ENCODE results near the gene PLET1. TPM values are rescaled to one million over a fixed set of nuclear protein-coding genes. Genes with fewer than 3 reads are reported as not detected.
A peak's percentile ranks its signal among the peaks of the same experiment; 100 is the strongest.

The PLET1 gene
- total and polyA plus RNA-seq, 2 donors (not counting 1 experiment from before 2014, with no cell fraction given) = not detected

DNA sequence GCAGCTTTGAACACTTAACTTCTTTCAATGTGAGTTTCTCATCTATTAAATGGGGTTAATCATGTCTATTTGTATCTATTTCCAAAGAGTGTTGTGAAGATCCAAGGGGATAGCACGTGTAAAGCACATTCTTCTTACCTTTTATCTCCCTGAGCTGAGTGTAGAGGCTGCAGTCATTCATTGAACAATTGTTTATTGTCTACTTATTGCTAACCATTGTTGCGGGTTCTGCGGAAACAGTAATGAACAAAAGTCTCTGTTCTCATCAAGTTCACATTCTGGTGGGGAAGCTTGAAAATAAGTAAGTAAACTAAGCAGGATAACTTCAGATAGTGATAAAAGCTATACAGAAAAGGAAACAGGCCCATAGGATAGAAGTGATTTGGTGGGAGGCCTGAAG, 27.4 kb upstream of the PLET1 start:
- Mint-ChIP-seq H3K27me3 (no peaks in the 10 kb centered on the region), H3K9me3 (ENCODE audit: insufficient read depth) (no peaks in the 10 kb centered on the region), H3K4me1 (peaks cover 11% of the 10 kb centered on the region), H3K27ac (no peak overlapping the region), H3K4me3 (peak overlapping the region; percentile 2)
- WGBS (ENCODE audit: insufficient coverage) = no CpG with 5 or more reads among the region's 3 CpGs
- Histone ChIP-seq H3K4me3 (ENCODE audit: control extremely low read depth in 1 of 5, extremely low read depth in 1 of 5, insufficient read depth in 1 of 5, low read depth in 2 of 5, low read length in 4 of 5) (no peak overlapping the region), H4K20me1 (ENCODE audit: control insufficient read depth, insufficient read depth, low read length, poor library complexity, severe bottlenecking) (no peaks in the 10 kb centered on the region), H3K27me3 (replicated peaks in 1 of 4; ENCODE audit: control extremely low read depth in 1 of 4, control insufficient read depth in 3 of 4, insufficient read depth in 4 of 4, low read length in 3 of 4) (peaks cover 0 to 3% (median 0%) of the 10 kb centered on the region in 4 experiments), H3K27ac (ENCODE audit: low read length in 2 of 2) (no peak overlapping the region), H2AFZ (ENCODE audit: insufficient read depth, low read depth, low read length, poor library complexity, severe bottlenecking) (no peak overlapping the region), H3K4me1 (ENCODE audit: control insufficient read depth in 2 of 2, insufficient read depth in 2 of 2, low read length in 2 of 2) (peaks cover 9 to 13% of the 10 kb centered on the region in 2 donors), H3K36me3 (replicated peaks in 1 of 2; ENCODE audit: control extremely low read depth in 1 of 2, control insufficient read depth in 1 of 2, extremely low read depth in 1 of 2, insufficient read depth in 2 of 2, low read length in 1 of 2) (no peaks in the 10 kb centered on the region), H3K9me3 (ENCODE audit: control extremely low read depth in 1 of 3, control insufficient read depth in 2 of 3, insufficient read depth in 1 of 3, low read length in 2 of 3) (no peaks in the 10 kb centered on the region), H3K9ac (ENCODE audit: low read length) (no peak overlapping the region), H3K79me2 (ENCODE audit: control insufficient read depth, insufficient read depth, low read length) (no peaks in the 10 kb centered on the region), H3K4me2 (replicated peaks; ENCODE audit: low read depth, low read length, poor library complexity, severe bottlenecking) (no peak overlapping the region)
- no peak for DNase-seq
- TF ChIP-seq EZH2 (IDR thresholded peaks at IDR 0.05; ENCODE audit: borderline replicate concordance, insufficient read depth, low read depth, low read length, poor library complexity, severe bottlenecking) = no peak
- intact Hi-C loops (cut with micrococcal nuclease) = loop anchor here (10.0 kb wide), 1 partner anchor 1027 kb away; the partner anchor contains the start of gene TTC12
- no peak for ATAC-seq (ENCODE audit: low read depth)
- ChIA-PET CTCF (interaction anchor here (0.6 to 19.7 kb wide), 9 partner anchors 8 to 1001 kb away, joined by 3 to 471 read pairs (median 8); partner anchors contain the start of gene PTS), POLR2A (no interaction called here)

GRCh38 chr11:112285841-112286311, 25.2 kb upstream of the PLET1 start:
- TF ChIP-seq EZH2 (IDR thresholded peaks at IDR 0.05; ENCODE audit: borderline replicate concordance, insufficient read depth, low read depth, low read length, poor library complexity, severe bottlenecking) = no peak
- TF ChIP-seq, protein P1, sequence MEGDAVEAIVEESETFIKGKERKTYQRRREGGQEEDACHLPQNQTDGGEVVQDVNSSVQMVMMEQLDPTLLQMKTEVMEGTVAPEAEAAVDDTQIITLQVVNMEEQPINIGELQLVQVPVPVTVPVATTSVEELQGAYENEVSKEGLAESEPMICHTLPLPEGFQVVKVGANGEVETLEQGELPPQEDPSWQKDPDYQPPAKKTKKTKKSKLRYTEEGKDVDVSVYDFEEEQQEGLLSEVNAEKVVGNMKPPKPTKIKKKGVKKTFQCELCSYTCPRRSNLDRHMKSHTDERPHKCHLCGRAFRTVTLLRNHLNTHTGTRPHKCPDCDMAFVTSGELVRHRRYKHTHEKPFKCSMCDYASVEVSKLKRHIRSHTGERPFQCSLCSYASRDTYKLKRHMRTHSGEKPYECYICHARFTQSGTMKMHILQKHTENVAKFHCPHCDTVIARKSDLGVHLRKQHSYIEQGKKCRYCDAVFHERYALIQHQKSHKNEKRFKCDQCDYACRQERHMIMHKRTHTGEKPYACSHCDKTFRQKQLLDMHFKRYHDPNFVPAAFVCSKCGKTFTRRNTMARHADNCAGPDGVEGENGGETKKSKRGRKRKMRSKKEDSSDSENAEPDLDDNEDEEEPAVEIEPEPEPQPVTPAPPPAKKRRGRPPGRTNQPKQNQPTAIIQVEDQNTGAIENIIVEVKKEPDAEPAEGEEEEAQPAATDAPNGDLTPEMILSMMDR (IDR thresholded peaks at IDR 0.05) = no peak
- Histone ChIP-seq H3K36me3 (replicated peaks in 1 of 2; ENCODE audit: control extremely low read depth in 1 of 2, control insufficient read depth in 1 of 2, extremely low read depth in 1 of 2, insufficient read depth in 2 of 2, low read length in 1 of 2) (no peaks in the 10 kb centered on the region), H3K9ac (ENCODE audit: low read length) (no peak overlapping the region), H3K9me3 (ENCODE audit: control extremely low read depth in 1 of 3, control insufficient read depth in 2 of 3, insufficient read depth in 1 of 3, low read length in 2 of 3) (no peaks in the 10 kb centered on the region), H3K27me3 (replicated peaks in 1 of 4; ENCODE audit: control extremely low read depth in 1 of 4, control insufficient read depth in 3 of 4, insufficient read depth in 4 of 4, low read length in 3 of 4) (peaks cover 0 to 3% (median 0%) of the 10 kb centered on the region in 4 experiments), H3K79me2 (ENCODE audit: control insufficient read depth, insufficient read depth, low read length) (no peaks in the 10 kb centered on the region), H3K4me2 (replicated peaks; ENCODE audit: low read depth, low read length, poor library complexity, severe bottlenecking) (no peak overlapping the region), H2AFZ (ENCODE audit: insufficient read depth, low read depth, low read length, poor library complexity, severe bottlenecking) (no peak overlapping the region), H3K27ac (ENCODE audit: low read length in 2 of 2) (no peak overlapping the region), H3K4me3 (ENCODE audit: control extremely low read depth in 1 of 5, extremely low read depth in 1 of 5, insufficient read depth in 1 of 5, low read depth in 2 of 5, low read length in 4 of 5) (no peak overlapping the region), H4K20me1 (ENCODE audit: control insufficient read depth, insufficient read depth, low read length, poor library complexity, severe bottlenecking) (no peaks in the 10 kb centered on the region), H3K4me1 (ENCODE audit: control insufficient read depth in 2 of 2, insufficient read depth in 2 of 2, low read length in 2 of 2) (peaks cover 13 to 22% of the 10 kb centered on the region in 2 donors)
- Mint-ChIP-seq H3K27ac (no peak overlapping the region), H3K4me1 (peaks cover 19% of the 10 kb centered on the region), H3K4me3 (no peak overlapping the region), H3K9me3 (ENCODE audit: insufficient read depth) (no peaks in the 10 kb centered on the region), H3K27me3 (no peaks in the 10 kb centered on the region)
- POLR2A ChIA-PET = no interaction called here
- no peak for DNase-seq
- CTCF ChIA-PET = interaction anchor here (3.9 to 19.7 kb wide), 3 partner anchors 62 to 1003 kb away, joined by 20 to 471 read pairs (median 22); partner anchors contain the start of gene PTS
- 92% methylated on average over 6 of the region's 6 CpGs for whole genome bisulfite sequencing (ENCODE audit: insufficient coverage)
- intact Hi-C loops (cut with micrococcal nuclease) = loop anchor here (10.0 kb wide), 1 partner anchor 1029 kb away; the partner anchor contains the start of gene TTC12
- no peak for ATAC-seq (ENCODE audit: low read depth)

All from B cell (primary cell).